Nephron (organoid): ENCODE data around the gene PEPD.

Experiments
- H3K27ac Mint-ChIP-seq, 3 experiments: 2 replicates each; pipeline ENCODE4 v1.8.0; 2020; ENCODE audit warnings: mixed read lengths in 3 of 3, mild to moderate bottlenecking in 2 of 3, moderate library complexity in 1 of 3
- H3K27me3 Mint-ChIP-seq: 2 replicates; pipeline ENCODE4 v1.8.0; 2021; ENCODE audit warnings: low read depth, mild to moderate bottlenecking, moderate library complexity, mixed read lengths
- H3K36me3 Mint-ChIP-seq: 2 replicates; pipeline ENCODE4 v1.8.0; 2020; ENCODE audit warnings: low read depth, mixed read lengths
- H3K4me1 Mint-ChIP-seq: 2 replicates; pipeline ENCODE4 v1.8.0; 2020; ENCODE audit warnings: mixed read lengths
- H3K4me3 Mint-ChIP-seq, 3 experiments: 2 replicates each; pipeline ENCODE4 v1.8.0; 2020; ENCODE audit warnings: mild to moderate bottlenecking in 3 of 3, mixed read lengths in 3 of 3, moderate library complexity in 2 of 3
- H3K9me3 Mint-ChIP-seq: 2 replicates; pipeline ENCODE4 v1.8.0; 2020; ENCODE audit warnings: mixed read lengths
- CTCF ChIP-seq, 3 experiments: fragments of 200-600 bp; sonication (generic); IDR thresholded peaks; one replicate each; pipeline ENCODE4 v1.5.0; 2021; ENCODE audit warnings: antibody characterized with exemption in 3 of 3; ENCODE audit not compliant: unreplicated experiment in 3 of 3

Gene PEPD

DNA sequence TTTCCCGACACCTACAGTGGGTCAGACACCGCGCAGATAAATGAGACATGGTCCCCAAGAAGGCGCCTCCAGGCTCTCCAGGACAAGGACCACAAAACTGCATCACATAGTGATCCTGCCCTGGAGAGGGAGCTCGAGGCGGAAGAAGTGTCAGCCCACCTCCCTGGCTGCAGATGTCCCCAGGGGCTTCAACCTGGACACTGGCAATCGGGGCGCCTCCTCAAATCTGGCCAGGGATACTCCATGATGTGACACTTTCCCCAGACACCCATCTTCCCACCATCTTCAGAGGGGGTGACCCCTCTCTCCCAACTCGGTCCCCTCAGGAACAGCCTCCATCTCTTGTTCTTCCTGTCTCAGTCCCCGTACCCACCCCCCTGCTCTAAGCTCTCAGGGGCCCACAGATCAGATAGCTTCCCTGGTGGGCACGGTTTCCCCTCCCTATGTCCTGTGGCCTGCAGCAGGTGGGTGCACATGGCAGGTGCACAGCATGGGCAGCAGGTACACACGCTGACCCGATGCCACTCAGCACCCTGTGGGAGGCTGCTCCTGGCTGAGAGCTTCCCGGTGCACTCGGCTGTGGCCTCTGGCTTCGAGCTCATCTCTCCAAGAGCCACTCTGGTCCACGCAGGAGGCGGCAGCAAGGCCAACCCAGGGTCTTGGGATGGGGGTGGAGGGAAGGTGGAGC lies 61.2 kb downstream of the PEPD start:
- no peaks in the 10 kb centered on the region for H3K27me3 Mint-ChIP-seq
- no peak for TF ChIP-seq CTCF (IDR thresholded peaks at IDR 0.05; ENCODE audit: unreplicated experiment in 3 of 3)
- H3K9me3 Mint-ChIP-seq, result no peaks in the 10 kb centered on the region
- no peak overlapping the region for H3K4me3 Mint-ChIP-seq
- no peak overlapping the region for H3K27ac Mint-ChIP-seq
- no peaks in the 10 kb centered on the region for H3K36me3 Mint-ChIP-seq
- peaks cover 5% of the 10 kb centered on the region for H3K4me1 Mint-ChIP-seq

DNA sequence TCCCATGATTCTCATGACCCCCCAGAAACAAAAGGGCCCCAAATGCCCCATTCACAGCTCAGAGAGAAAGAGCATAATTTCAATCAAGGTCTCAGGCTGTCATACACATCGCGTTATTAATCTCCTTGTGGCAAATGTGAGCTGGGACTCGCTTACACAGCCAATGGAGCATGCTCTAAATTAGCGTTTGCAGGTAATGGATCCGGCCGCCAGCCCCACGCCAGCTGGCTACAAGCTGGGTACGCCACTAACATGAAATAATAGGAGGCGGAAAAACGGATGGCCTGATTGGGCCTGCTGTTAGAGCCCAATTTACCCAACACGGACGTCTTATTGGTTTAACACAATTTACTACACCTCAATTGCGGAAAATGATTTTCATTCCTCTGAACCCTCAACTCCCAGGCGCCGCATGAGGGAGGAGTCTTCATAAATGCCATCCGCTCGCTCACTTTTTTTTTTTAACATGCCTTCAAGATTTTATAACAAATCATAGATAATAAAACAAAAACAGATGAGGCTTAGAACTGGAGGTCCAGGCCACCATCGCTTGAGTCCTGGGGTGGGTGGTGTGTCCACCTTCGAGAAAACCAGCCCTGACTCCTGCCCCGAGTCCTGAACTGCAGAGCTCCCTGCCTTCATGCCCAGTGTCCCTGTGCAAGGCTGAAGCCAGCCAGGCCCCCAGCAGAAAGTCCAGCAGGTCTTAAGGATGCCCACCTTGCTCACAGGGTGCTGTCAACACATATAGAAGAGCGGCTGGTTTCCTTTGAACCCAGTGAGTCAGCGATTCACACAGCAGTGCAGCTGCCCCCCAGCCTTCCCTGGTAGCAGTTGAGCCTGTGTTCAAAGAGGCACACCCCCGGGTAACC lies 62.1 kb downstream of the PEPD start:
- Mint-ChIP-seq H3K4me1 (peaks cover 5% of the 10 kb centered on the region), H3K27ac (no peak overlapping the region), H3K36me3 (no peaks in the 10 kb centered on the region), H3K4me3 (no peak overlapping the region), H3K9me3 (no peaks in the 10 kb centered on the region), H3K27me3 (no peaks in the 10 kb centered on the region)
- no peak for TF ChIP-seq CTCF (IDR thresholded peaks at IDR 0.05; ENCODE audit: unreplicated experiment in 3 of 3)

GRCh38 chr19:33458807-33459206 lies 62.8 kb downstream of the PEPD start:
- Mint-ChIP-seq H3K4me1 (peaks cover 5% of the 10 kb centered on the region), H3K36me3 (no peaks in the 10 kb centered on the region), H3K27me3 (no peaks in the 10 kb centered on the region), H3K4me3 (no peak overlapping the region), H3K27ac (no peak overlapping the region), H3K9me3 (no peaks in the 10 kb centered on the region)
- no peak for TF ChIP-seq CTCF (IDR thresholded peaks at IDR 0.05; ENCODE audit: unreplicated experiment in 3 of 3)

DNA sequence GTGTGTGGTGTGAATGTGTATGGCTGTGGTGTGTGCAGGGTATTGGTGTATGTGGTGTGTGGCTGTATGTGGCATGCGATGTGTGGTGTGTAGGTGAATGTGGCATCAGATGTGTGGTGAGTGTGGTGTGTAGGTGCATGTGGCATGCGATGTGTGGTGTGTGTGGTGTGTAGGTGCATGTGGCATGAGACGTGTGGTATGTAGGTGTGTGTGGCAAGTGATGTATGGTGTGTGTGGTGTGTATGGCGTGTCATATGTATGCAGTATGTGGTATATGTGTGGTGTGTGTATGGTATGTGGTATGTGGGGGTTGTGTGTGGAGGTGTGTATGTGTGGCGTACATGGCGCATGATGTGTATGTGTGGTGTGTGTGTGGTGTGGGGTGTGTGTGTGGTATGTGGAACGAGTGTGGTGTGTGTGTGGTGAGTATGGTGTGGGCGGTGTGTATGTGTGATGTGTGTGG lies 63.4 kb downstream of the PEPD start:
- no peaks in the 10 kb centered on the region for H3K36me3 Mint-ChIP-seq
- no peaks in the 10 kb centered on the region for H3K9me3 Mint-ChIP-seq
- no peak overlapping the region for H3K4me3 Mint-ChIP-seq
- no peak overlapping the region for H3K27ac Mint-ChIP-seq
- TF ChIP-seq CTCF (IDR thresholded peaks at IDR 0.05; ENCODE audit: unreplicated experiment in 3 of 3), result no peak
- no peaks in the 10 kb centered on the region for H3K27me3 Mint-ChIP-seq
- H3K4me1 Mint-ChIP-seq, result peaks cover 1% of the 10 kb centered on the region

- no peaks in the 10 kb centered on the region for H3K9me3 Mint-ChIP-seq
- no peak overlapping the region for H3K27ac Mint-ChIP-seq
- H3K27me3 Mint-ChIP-seq, result no peaks in the 10 kb centered on the region
- no peak for TF ChIP-seq CTCF (IDR thresholded peaks at IDR 0.05; ENCODE audit: unreplicated experiment in 3 of 3)
- no peak overlapping the region for H3K4me3 Mint-ChIP-seq
- H3K4me1 Mint-ChIP-seq, result no peaks in the 10 kb centered on the region
- H3K36me3 Mint-ChIP-seq, result no peaks in the 10 kb centered on the region
Measured at GRCh38 chr19:33456845-33457220, 64.8 kb downstream of the PEPD start.
